Stimulated activated CD4-positive, alpha-beta T cell treated with anti-CD3 and anti-CD28 coated beads, Interleukin-12 subunit alpha, Interleukin-12 subunit beta, amount 100 ng/mL, for 4 hours (primary cell): Measurements from ENCODE around the gene NRP1.

Source experiments
- DNase-seq: peaks from one replicate; pipeline ENCODE4 v3.0.0-alpha.2; 2020

The NRP1 gene

DNA sequence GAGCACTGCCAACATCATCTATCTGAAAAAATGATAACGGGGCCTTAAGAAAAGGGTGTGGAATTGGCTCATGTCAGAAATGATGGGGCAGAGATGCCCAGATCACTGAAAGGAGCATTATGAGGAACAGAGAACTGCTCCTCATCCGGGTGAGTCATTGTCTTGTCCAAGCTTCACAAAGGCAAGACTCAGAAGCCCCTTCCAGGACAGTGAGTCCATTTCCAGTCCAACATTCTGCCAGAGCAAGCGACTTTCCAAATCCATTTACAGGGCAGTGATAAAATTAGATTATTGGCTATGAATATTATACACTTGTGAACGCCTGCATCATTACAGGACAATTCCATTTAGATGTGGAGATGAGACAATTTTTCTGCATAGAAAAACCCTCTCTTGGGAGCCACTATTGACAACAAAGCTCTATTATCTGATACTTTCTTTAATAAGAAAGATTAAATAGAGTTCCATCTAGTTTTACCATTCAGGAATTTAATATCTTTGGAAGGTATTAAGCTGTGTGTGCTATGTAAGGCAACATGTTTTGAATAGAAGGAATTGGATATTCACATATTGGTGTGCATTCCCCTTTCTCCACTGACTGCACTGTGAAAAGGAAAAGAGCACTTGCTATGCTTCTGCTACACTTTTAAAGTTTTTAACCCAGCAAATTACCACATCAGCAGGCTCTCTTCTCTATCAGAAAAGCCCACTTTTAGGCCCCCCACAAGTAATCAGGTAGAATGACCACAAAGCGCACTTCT is 159.6 kb downstream of the NRP1 start:
- no peak for DNase-seq

GRCh38 chr10:33165911-33166310 is 168.6 kb downstream of the NRP1 start:
- no peak for DNase-seq

DNA sequence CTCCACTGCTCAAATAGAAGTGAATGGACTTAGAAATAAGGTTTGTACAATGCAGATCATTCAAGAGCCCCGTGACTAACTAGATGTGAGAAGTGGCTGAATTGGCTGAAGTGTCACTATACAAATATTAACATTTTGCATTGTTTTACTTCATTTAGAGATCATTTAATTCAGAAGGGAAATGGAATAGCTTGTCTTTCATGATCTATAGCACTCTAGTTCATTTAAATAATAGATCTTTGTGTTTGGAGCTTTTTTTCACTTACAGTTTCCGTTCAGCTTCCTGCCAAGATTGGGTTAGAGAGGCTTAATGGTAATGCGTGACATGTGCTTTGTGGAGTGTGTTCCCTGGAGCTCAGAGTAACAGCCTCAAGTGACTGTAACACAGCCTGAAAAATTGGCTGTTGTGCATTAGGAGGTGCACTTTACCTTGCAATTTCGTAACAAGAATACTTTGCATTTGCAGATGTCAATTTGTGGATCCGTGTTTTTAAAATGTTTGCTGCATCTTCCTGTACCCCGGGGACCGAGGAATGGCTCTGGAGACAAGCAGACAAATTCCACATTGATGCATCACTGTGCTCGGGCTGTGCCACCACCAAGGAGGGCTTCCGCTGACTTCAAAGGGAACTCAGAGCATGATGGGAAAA is 170.3 kb downstream of the NRP1 start:
- DNase-seq, result no peak

GRCh38 chr10:33162248-33162575 is 172.3 kb downstream of the NRP1 start:
- DNase-seq, result no peak

DNA sequence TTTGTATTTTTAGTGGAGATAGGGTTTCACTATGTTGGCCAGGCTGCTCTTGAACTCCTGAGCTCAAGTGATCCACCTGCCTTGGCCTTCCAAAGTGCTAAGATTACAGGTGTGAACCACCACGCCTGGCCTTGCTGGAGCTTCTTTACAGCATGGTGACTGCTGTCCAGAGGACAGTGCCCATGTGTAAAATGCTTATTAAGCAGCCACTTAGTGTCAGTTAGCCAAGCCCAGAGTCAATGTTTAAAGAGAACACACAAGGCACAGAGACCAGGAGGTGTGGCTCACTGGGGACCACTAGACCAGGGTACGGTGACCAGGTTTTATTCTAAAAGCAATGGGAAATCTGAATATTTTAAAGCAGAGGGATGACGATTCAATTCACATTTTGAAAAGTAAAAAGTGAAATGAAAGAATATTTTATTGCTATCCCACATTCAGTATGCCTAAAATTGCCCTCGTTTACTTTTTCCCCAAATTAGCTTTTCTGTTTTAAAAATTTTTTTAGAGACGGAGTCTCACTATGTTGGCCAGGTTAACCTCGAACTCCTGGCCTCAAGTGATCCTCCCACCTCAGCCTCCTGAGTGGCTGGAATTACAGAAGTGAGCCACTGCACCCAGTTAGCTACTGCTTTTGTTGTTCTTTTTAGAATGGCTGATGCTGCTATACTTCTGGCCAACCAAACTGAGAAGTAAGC is 172.8 kb downstream of the NRP1 start:
- DNase-seq, result no peak

GRCh38 chr10:33160151-33160550 is 174.3 kb downstream of the NRP1 start:
- no peak for DNase-seq

DNA sequence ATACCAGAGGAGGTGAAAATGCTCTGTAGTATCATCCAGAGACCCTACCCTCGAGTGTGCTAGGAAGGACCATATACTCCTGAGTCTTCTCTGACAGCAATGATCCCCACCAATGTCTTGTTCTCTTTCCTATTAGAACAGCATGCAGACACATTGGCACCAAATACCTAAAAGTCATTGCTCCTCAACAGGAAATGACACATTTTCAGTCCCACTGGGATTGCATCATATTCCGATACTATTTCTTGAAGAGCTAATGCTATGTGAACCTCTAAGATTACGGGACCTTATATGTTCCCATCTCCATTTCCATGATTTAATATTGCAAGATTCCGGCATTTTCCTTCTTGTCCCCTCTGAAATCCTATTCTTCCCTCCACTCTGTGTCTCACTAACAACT is 177.4 kb downstream of the NRP1 start:
- DNase-seq, result no peak

DNA sequence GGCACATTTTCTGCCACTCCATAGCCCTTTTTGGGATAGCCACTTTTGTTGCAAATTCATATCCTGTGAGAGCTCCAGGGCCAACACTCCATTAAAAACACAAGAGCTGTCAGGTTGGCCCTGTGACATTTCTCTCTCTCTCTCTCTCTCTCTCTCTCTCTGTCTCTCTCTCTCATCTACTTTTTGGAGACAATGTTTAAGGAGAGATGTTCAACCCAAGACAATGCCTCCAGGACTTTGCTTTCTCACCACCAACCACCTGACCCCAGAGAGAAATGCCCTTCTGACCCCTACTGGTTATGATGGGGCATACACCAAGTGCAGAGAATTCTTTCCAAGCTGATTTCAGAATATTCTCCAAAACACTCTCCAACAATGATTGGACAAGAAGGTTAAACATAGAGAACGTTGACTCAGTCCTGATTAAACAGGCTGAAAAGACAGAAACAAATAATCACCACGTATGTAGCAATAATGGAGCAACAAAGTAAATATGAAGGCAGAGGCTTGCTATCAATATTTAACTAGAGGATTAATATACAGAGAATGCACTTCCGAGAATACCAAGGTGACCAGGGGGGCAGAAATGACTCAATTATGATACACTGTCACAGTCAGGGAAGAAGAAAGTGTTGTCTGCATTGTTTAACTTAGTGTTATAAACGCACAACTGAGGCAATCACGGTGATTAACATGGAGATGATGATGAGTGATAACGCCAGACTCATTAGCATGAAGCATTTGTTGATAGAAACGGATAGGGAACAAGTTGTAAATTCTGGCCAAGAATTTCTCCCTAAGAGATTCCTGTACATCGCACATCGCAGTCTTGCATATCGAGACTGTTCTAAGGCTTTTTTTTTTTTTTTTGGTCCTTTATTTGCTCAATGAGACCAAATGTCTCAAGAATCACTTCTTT is 178.5 kb downstream of the NRP1 start:
- DNase-seq, result no peak

DNA sequence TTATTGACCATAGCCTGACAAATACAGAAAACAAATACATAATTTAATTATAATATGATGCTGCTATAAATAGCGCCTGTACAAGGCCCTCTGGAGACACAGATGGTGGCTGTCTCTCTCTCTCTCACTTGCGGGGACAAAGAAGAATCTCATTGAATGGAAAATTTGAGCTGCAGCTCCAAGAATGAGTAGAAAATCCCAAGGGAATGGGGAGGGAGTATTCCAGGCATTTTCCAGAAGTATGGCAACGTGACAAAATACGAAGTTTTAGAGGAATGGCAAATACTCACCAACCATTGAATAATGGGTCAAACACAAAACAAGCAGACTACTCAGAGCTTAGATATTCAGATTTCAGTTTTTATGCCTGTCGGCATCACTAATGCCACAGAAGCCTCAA is 179.9 kb downstream of the NRP1 start:
- no peak for DNase-seq

DNA sequence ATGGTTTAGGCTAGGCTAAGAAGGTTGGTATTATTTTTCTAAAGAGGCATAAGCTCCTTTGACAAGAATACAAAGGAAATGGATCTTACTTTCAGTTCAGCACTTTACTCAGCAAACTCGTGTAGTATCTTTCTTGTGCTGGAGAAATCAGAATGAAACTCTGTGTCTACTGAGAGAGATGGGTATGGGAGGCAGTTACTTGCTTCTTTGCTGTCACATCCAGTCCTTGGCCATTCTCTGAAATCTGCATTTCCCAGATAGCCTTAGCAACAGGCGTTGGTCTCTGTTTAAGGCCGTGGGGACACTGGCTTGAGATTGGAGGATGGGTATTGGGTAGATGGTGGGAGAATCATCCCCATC is 180.5 kb downstream of the NRP1 start:
- no peak for DNase-seq

DNA sequence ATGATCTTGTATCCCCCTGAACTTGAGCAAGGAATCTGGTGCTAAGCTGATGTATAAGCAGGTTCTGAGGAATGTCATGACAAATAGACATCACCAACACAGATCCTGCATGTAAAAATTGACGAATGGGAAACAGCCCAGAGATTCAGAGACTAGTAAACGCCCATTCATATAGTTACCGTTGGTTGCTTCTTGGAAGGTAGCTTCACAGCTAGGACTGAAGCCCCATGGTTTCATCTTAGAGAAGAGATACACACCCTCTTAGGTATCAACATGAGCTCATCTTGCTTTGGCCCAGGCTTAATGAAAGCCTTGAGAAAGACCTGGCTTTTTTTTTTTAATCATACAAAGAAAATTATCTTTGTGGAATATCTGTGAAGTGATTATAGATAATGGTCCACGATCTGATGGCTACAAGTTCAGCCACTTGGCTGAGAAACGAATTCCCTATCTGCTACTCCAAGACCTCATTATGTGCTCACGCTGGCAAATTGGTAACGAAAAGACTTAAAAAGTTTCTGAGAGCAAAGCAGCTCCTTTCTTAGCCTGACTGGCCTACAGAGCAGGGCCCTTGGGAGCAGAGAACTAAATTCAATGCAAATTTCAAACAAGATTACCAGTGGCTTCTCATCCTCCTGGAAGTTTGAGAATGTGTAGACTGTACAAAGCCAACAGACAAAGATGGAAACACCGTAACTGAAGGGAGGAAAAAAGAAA is 181.1 kb downstream of the NRP1 start:
- no peak for DNase-seq

- DNase-seq, result no peak
Measured at GRCh38 chr10:33152750-33153149, 181.7 kb downstream of the NRP1 start.

DNA sequence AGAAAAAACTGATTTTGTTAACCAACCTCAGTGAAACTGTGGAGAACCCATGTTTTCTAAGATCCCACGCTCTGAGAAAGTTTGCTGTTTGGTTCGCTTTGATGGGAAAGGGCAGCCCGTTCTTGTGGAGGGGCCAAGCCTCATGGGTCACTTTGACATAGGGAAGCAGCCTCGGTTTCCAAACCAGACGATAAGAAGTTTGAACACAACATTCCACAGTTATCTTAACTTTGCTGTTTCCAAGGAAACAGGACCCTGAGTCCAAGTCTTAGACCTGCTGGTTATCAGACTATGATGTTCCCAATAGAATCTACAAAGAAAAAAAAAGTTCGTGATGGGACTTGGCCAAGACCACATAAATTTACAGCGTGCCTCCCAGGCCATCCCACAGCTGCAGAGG is 182.3 kb downstream of the NRP1 start:
- DNase-seq, result no peak

DNA sequence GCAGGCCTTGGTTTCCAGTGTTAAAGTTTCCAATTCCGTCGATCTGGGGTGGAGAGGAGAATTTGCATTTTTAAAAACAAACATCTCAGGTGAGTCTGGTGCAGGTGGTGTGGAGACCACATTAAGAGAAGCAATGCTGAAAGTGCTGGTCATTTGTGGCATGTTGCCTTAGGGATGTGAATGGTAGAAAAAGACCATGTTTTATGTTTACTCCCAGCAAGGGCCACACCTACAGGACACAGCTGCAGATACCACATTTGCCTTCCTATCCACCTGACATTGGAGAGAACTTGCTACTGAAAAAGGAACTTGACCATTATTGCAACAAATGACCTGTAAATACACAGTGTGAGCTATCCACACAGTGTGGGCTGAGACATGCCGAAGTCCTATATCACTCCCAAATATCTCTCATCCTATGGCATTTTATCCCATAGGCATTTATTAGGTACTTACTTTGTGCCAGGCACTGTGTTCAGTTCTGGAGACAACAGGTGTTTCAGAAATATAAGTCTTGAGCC is 183.1 kb downstream of the NRP1 start:
- no peak for DNase-seq

- no peak for DNase-seq
Measured at GRCh38 chr10:33150889-33151288, 183.6 kb downstream of the NRP1 start.

DNA sequence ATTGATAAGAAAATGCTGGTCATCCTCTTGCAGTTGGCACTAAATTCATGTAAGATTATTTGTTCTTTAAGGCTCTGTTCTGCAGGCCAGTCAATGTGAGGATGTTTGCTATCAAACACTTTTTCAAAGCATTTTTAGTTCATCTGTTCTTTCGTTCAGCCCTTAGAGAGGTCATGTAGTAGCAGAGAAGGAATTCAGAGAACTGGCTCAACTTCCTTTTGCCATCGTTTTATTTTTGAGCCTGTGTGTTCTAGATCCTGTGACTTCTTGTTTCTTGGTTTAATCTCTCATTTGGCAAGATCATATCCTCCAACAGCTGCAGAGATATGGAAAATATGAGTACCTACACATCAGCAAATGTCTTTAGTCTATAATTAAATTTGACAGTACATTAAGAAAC is 184.3 kb downstream of the NRP1 start:
- DNase-seq, result no peak

- no peak for DNase-seq
Measured at GRCh38 chr10:33147013-33147310, 187.5 kb downstream of the NRP1 start.

DNA sequence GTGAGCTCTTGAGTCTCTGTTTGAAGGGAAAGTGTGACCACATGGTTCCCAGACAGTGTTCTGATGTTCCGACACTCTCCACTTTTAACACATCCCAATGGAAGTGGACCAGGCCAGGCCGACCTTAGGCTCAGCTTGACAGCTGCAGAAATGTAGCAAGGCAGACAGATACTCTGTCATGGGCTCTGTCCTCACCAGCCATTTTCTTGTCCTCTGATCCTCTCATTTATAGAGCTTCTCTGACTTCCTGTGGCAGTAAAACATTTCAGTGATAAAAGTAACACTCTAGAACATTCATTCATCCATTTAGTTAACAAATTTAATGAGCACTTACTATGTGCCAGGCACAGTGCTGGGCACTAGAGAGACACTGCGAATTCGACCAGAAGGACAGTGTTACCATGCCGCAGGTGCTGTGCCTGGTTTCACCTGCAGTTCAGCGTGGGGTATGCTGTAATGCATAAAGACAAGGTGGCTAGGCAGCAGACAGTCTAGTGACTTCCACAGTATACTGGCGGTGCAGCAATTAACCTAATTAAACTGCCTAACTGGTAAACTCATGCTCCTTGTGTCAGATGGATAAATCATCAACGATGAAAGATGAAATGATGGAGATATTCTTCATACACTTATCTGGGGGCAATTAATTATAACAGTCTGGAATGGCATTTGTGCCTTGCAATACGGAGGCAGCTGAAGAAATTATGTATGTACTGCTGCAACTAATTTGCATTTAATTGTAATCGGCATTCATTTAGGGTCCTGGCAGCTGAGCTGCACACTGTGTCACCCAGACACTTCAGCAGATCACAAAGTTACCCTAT is 188.1 kb downstream of the NRP1 start:
- DNase-seq, result no peak

DNA sequence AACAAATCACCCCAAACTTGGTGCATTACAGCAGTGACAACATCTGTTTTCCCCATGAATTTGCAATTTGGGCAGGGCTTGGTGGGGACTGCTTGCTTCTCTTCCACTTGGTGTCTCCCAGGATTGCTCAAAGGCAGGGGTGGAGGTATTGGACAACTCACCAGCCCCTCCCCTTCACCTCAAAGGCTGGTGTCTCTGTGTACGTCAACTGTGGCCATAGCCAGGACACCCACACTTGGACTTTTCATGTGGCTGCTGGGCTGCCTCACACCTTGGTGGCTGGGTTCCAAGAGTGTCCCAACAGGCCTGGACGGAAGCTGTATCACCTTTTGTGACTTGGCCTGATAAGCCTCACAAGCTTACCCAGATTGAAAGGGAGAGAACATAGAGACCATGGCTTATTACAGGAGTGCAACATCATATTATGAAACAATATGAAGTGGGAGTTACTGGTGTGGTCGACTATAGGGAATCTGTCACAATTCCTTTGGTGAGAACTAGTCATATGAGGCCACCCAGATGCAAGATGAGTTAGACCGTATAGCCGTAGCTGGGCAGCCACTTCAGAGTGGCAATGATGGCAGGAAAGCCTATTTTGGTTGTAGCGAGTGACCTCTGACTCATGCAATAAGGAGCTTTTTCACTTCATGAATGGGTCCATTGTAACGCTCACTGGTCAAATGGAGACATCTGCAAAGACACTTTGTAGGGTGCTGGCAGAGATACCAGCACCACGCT is 188.8 kb downstream of the NRP1 start:
- no peak for DNase-seq

DNA sequence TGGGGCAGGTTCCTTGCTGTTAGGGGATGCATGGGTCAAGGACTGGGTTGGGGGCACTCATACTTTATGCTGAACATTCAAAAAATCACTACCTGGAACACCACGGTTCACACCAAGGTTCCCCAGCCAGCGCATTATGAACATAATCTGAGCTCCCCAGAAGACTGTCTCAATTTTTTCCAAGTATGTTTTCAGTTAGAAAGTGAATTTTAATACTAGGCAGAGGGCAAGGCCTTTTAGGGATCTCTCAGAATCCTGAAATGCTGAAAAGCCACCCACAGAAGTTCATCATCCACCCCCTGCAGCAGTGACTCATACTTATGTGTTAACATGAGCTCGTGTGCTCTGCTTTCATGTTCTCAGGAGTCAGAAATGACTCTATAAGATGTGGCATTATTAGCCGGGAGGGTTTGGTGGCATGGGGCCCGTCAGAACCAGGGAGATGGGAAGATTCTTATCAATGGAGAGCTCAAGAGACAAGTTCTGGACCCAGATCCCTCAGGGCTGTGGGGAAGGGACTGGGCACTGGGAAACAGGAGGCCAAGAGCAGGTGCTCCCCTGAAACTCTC is 191.2 kb downstream of the NRP1 start:
- peak; percentile 51 for DNase-seq

GRCh38 chr10:33142295-33142694 is 192.2 kb downstream of the NRP1 start:
- no peak for DNase-seq
